Dedifferentiated amniotic fluid mesenchymal stem cell (primary cell): Measurements from ENCODE around the gene ANO6.
A peak's percentile ranks its signal among the peaks of the same experiment; 100 is the strongest.

ENCODE experiments used
- DNase-seq: peaks from one replicate; pipeline ENCODE4 v3.0.0-alpha.2; 2016; ENCODE audit errors: extremely low spot score

ANO6 gene

DNA sequence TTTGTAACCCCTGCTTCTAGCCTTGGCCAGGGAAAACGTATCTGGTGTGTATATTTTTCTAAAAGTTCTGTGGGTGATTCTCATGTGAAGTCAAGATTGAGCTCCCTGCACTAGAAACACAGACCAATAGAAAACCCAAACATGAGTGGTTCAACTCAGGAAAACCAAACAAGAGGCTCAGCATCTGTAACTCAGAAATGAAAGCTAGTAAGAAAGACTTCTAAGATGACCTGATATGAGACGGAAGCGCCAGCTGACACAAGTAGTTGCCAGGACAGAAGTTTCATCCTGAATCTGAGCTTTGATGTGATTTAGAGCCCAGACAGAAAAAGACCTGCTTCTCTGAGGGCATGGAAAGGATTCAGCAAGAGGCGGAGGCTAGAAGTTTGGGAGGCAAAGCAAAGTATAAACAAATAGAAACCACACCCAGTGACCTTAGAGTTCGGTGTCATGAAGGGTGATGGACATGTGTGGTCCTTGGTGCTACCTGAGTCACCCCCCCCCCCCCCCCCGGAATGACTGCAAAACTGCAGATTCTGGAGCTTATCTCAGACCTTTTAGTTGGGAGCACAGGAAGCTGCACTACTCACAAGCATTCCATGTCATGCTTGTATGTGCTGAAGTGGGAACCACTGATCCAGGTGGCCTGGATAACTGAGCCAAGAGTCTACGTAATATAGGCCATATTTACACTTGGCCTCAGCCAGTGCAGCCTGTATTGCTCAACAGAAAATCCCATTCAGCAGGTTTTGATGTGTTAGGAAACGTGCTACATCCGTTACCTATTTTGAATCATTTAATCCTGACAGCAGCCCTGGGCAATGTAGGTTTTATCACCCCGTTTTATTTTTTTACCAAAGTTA is 191.3 kb downstream of the ANO6 start:
- no peak for DNase-seq

DNA sequence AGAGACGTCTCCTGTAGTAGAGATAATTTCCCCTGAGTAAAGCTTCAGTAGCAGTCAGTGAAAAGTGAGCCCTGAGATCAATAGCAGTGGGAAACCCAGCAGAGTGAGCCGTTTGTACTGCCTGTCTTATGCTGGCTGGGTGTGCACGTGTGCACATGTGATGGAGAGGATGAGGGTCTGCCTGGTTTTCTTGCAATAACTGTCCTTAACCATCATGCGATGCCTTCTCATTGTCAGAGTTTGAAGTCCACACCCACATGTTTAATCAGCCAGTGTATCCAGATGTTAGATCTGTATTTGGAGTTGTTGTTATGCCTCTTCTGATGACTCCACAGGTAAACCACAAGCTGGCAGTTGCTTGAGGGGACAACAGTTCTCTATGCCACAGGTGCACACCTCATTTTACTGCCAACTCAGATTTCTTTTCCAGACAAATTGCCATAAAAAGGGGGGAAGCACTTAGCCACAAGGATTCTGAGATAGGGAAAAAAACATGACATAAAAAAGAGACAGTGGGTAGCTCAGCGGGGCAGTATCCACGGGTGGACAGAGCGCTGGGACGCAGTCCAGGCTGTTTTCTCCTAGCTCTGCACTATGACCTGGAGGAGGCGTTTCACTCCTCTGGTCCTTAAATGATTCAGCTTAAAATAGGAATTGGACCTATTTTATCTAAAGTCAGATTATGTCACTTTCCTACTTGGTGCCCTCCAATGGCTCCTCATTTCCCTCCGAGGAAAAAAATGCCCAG is 192.3 kb downstream of the ANO6 start:
- no peak for DNase-seq

DNA sequence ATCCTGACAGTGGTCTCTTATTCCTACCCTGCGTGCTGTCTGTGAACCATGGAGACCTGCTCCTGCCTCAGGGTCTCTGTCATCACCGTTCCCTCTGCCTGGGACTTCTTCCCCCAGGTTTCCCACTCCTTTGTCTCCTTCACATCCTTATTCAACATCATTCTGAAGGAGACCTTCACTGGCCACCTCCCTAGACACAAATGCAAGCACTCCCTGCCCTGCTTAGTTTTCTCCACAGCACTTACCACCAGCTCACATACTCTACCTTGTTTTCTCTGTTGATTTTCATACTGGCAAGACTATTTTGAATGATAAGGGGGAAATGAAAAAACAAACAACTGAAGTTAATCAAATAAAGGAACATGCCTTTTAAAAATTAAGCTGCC is 192.8 kb downstream of the ANO6 start:
- no peak for DNase-seq

DNA sequence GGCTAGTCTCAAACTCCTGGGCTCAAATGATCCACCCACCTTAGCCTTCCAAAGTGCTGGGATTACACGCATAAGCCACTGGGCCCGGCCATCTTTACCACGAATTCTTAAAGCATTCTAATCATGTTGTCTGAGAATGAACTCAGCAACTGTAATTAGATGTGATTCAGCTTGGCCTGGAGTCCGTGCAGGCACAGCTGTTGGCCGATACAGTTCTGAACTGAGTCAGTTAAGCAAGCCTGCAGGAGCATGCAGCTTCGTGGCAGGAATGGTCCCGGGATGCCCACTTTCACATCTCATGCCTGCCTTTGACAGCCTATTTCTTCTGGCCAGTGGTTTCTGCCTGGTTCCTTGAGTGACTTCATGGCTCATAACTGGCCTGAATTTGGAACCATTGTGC is 194.1 kb downstream of the ANO6 start:
- peak; percentile 89 for DNase-seq

DNA sequence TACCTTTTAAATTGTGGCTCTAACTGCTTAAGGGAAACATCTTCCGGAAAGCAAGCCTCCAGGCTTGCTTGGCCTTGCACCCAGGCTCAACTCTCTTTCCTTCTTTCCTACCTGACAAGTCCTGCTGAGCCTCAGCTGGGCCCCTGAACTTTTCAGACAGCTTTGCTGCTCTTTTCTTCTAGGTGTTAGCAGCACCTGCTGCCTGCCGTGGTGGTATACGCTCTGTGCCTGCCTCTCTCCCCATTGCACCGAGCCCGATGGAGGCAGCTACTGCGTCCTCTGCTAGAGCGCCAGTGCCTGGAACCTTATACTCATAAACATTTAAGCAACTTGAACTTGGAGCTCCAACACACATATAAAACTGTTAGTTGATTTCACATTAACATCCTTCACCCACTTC is 195.7 kb downstream of the ANO6 start:
- DNase-seq, result no peak

DNA sequence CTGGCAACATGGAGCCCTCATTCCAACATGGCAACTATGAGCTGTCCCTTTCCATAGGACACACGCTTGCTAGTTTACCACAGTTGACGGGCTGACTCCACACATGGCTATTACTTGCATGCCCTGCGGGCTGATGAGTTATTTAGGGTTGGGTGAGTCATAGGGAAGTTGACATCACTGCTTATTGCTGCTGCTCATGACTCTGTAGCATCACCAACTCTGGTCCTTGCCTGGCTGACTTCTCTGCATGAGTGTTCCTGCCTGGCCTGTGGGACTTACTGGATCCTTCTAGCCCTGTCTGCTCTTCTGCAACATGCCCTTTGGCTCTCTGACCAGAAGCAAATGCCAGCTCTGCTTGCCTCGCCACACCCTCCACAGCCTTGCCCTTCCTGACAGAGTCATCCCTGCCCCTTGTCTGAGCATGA is 199.5 kb downstream of the ANO6 start:
- DNase-seq, result peak; percentile 98

DNA sequence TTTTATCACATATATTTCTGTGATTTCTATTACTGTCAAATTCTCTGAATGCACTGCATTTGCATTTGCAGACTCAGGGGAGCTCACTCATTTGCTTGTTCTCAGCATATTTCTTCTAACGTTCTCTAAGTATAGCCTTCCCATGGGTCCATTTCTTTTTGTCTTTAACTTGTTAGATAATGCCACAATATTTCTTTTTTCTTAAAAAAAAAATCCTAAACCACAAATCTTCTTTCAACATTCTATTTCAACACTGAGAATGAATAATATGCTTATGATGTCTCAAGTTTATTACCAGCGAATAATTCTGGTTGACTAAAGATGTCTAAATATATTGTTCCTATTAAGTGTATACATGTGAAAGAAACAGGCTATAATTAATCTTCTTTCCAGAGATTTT is 200.2 kb downstream of the ANO6 start:
- DNase-seq, result no peak

DNA sequence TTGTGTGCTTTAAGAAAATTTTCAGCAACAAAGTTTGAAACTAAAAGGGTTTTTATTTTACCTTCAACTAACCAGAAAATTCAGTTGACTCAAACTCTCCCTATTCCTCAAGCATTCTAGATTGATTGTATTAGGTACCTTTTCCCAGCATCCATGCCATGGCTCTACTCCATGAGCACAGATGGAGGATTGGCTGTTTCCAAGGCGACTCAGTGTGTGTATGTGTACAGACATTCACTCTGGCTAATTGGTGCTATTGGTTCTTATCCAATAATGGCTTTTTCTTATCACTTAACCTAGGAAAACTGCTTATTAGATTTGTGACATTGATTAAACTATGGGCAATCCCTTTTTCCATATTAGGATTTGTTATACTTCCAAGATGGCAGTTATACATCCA is 202.6 kb downstream of the ANO6 start:
- DNase-seq, result no peak

DNA sequence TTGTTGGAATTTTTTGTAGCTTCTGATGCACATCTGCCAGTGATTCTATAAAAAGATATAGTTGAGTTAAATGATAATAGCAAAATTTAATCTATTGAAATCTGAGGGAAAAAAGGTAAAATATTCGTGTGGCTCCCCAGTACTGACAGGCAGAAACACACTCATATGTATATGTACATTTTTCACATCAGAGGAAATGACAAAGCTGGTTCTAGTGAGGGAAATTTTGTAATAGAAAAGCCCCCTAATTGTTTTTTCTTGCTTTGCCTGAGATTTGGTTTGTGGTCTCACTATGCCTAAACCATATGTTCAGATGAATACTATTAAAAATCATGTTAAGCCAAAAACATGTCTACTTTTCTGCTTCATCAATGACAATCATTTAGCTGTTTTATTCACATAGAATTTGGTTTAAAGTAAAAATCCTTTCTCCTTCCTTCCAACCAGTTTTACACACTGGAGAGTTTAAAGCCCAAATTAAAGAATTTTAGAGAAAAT is 203.5 kb downstream of the ANO6 start:
- DNase-seq, result no peak

DNA sequence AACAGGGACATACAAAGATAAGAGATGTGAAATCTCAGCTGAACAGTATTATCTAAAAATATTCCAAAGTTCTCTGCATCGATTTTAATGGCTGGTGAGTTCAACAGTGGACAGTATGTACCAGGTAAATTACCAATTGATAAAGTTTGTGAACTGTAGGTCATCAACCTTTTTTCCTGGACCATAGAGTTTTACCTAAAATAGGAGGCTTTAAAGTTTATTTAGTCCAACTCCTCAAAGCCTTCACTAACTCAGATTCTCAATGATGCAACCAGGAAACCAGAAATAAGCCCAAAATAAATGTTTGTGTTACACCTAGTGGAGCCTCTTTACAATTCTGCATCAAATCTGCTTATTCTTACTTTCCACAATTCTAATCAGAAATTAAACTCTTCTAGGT is 205.8 kb downstream of the ANO6 start:
- DNase-seq, result no peak

DNA sequence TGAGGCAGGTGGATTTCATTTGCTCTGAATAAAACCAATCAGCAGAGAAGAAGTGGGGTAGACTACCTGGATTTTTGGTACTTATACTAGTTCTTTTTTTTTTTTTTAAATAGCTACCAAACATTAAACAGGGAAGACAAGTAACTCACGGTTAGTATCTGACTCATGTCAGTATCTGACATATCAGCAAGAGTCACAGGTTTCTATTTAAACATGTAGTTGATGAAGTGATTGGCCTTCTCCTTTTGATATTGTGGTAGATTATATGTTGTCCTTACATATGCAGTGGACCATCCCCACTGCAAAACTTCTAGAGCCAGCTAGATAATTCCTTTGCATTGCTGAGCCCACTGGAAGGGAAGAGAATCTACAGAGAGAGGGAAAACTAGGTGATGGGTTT is 208.0 kb downstream of the ANO6 start:
- no peak for DNase-seq

DNA sequence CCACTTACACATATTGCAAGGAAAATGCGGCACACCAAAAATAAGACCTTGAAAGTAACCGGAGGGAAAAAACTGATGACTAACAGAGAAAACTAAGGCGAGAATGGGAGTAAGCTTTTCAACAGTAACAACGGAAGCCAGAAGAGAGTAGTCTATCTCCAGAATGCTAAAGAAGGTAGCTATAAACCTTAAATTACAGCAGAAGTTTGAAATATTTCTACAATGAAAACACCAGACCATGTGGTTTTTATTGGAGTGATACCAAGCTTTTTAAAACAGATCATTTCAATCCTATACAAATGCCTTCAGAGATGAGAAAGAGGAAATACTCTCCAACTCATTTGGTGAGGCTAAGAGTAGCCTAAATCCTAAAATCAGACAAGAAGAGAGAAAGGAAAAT is 209.5 kb downstream of the ANO6 start:
- peak; percentile 48 for DNase-seq

DNA sequence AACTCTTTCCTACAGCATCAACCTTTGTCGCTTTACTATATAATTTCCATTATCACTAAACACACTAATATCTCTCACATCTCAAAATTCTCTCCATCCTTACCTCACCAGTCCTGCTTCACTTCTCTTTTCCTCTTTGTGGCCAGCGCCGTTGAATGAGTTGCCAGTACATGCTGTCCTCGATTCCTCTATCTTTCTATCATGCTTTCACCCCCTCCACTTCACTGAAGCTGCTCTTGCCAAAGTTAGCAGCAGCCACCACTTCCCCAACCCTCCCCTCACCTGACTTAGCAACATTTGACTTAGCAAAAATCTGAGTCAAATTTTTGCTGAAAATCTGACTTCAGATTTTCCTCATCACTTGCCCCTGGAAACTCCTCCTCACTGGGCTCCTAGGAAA is 210.4 kb downstream of the ANO6 start:
- DNase-seq, result no peak

DNA sequence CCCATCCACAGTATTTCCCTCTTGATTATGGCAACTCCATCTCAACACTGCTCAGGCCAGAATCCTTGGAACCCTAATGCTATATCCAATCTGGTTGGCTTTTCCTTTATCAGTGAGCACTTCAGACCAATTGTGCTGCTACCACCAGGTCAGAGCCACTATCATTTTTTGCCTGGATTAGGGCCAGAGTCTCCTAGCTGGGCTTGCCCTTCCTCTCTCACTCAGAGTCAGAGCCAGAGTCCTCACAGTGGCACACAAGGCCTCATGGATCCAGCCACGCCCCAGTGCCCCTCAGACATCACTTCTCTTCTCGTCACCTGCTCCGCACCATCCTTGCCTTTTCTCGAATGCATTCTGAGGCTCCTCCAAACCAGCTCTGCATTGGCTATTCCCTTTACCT is 211.1 kb downstream of the ANO6 start:
- no peak for DNase-seq

DNA sequence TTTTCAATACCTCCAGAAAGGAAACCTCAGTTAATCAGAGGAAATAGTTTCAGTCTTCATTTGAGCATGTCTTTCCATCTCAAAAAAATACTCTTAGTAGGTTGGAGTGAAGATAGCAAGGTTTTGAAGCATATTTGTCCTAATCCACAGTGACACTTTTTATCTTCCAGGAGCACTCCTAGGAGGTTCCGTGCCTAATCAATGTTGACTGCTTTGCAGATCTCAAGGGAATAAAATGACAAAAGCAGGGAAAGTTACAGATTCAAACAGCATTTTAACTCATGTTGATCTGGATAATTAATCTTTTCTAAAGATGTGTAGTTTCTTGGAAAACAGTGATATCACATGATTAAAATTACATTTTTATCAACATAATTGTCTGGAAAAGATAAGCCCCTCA is 213.9 kb downstream of the ANO6 start:
- no peak for DNase-seq

DNA sequence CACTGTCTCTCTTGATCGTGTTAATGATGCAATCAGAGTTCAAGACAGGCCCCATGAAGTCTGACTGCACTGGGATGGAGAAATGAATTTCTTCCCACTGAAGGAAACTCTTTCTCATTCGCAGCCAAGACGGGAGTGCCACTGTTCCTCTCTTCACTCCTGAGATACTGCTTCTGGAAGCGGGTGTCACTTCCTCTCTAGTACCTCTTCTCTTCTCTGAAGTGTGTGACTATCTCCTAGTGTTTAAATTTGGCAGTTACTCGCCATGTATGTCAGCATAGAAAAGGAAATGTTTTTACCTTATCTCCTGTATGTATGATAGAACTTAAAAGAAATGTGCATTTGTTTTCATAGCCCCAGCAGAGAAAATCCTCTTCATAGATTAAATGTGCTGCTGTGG is 215.2 kb downstream of the ANO6 start:
- DNase-seq, result no peak

DNA sequence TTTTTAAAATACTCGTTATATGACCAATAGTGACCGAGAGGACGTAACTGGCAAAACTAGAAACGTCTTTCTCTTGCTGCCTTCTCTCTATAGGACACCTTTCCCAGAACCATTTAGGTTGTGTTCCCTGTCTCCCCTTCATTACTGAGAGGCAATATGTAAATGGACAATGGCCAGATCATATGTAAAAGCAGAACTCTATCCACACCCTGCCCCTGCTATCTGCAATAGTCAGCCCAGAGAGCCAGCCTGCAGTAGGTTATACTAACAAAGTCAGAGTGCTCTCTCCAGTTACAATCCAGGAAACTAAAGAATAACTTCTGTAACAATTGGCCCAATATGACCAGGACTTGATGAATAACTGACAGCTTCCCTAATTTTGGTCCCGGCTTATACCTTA is 216.8 kb downstream of the ANO6 start:
- no peak for DNase-seq

DNA sequence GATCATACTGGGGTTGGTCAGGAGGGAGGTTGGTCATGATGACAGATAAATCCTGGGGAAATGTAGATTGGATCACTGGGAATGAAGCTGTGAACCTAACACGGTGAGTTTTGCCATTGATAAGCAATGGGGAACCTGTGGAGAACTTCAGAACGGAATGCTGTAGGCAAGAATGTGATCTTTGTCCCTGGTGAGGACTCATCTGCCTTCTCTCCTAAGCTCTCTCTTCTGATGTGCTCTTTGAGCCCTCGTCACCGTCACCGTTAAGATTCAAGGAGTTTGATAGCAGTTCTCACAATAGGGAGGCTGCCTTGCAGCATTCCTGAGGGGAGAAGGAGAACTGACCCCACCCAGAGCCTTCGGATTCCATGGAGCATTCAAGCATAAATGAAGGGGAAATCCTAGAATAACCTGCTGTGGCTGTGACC is 217.6 kb downstream of the ANO6 start:
- DNase-seq, result no peak

DNA sequence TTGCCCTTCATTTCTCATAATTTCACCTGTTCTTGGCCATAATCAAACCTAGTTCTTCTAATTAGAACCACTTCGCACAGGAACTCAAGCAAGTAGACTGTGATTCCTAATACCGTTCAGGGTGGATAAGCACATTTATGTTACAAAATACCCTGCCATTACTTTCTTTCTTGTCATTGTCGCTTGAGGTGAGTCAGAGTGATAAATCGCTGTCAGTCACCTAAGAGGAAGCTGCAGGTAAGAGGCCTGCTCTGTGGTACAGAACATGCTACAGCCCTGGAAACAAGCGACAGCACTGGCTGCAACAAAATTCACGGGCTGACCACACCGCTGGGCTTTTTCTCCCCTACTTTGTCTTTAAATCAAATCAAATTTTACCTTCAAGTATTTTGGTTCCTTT is 218.2 kb downstream of the ANO6 start:
- no peak for DNase-seq

DNA sequence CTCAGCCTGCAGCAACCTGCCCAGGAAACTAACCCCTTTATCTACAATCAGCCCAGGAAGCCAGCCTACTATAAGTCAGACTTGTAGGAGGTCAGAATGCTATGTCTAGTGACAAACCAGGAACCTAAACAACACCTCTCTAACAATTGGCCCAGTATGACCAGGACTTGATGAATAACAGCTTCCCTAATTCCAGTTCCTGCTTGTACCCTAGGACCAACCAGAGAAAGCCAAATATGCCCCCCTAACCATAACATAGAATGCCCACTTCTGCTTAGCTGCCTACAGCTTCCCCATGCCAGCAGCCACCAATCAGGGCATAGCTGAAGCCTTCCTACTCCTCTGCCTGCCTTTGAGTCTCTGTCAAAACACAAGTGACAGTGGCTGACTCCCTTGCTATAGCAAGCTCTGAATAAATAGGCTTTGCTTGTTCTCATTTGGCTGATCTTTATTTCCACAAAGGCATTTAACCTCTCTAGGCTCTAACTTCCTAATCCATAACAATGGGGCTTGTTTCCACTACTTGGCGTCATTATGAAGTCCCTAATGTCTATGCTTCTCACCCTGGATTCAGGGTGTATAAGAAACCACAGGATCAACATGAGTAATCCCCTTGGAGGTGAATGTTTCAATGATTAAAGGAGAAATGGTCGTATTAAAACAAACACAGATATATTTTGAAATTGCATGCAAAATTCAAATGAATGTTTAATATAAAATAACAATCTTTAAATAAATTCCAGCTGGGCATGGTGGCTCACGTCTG is 220.2 kb downstream of the ANO6 start:
- no peak for DNase-seq

DNA sequence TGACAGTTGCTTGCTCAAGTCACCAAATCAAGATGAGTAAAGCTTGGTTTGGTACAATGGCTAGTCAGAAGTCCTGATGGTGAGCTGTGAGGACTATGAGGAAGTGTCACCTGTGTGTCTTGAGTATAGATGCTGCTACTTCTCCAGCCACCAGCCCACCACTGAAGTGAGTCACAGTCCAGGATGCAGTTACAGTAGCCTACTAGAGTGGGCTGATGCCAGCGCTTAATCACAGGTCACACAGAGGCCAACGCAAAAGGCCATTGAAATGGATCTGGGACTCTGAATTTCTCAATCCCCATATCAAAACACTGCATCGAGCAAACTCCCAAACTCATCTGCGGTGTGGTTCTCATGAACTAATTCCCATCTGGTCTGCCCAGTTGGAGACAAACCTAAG is 223.1 kb downstream of the ANO6 start:
- DNase-seq, result no peak

DNA sequence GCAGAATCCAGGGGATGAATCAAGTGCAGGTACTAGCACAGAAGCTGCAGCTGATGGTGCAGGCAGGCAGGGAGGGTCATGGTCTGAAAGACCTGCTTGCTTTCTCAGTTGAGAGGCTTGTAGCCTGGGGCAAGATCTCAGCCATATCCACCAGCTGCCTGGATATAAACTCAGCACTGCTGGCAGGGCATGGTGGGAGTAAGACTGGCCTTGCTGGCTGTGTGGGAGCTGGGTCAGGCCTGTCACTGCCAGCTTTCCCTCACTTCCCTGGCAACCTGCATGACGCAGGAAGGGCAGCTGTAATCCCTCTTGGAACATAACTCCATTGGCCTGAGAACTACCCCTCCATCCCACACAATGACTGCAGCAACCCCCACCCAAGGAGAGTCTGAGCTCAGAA is 230.1 kb downstream of the ANO6 start:
- DNase-seq, result no peak
